ENCODE data around the gene STARD8. TPM values are rescaled to one million over a fixed set of nuclear protein-coding genes. Genes with fewer than 3 reads are reported as not detected.

The STARD8 gene
- total RNA-seq, 1 donor from 2014 or later, result 16.0 TPM

GRCh38 chrX:68693481-68694434, 46.3 kb downstream of the STARD8 start:
- Histone ChIP-seq H3K27me3 (no peaks in the 10 kb centered on the region), H3K4me3 (peak overlapping the region; percentile 50 to 66), H3K9me3 (no peaks in the 10 kb centered on the region), H3K27ac (peak overlapping the region; percentile 37 to 50), H3K36me3 (no peaks in the 10 kb centered on the region), H3K4me1 (peaks cover 0 to 3% of the 10 kb centered on the region in 2 donors)
- DNase-seq (ENCODE audit: low spot score in 2 of 2), result peak; percentile 35 to 87
- TF ChIP-seq CTCF (IDR thresholded peaks at IDR 0.05), result no peak
- intact Hi-C loops (cut with DNase I), result no loop called here

- Histone ChIP-seq H3K27me3 (no peaks in the 10 kb centered on the region), H3K27ac (no peak overlapping the region)
Measured at GRCh38 chrX:68694435-68695205, 47.2 kb downstream of the STARD8 start.

GRCh38 chrX:68695206-68695845, 47.9 kb downstream of the STARD8 start:
- Histone ChIP-seq H3K9me3 (no peaks in the 10 kb centered on the region), H3K4me3 (peak overlapping the region; percentile 50 to 66), H3K4me1 (peaks cover 0 to 3% of the 10 kb centered on the region in 2 donors), H3K27ac (no peak overlapping the region), H3K27me3 (no peaks in the 10 kb centered on the region), H3K36me3 (no peaks in the 10 kb centered on the region)
- no peak for TF ChIP-seq CTCF (IDR thresholded peaks at IDR 0.05)
- intact Hi-C loops (cut with DNase I), result no loop called here
- DNase-seq (ENCODE audit: low spot score in 2 of 2), result no peak

More at GRCh38 chrX:68694435-68695205, 47.2 kb downstream of the STARD8 start:
- Histone ChIP-seq H3K9me3 (no peaks in the 10 kb centered on the region), H3K36me3 (no peaks in the 10 kb centered on the region), H3K4me1 (peaks cover 0 to 3% of the 10 kb centered on the region in 2 donors), H3K4me3 (peak overlapping the region; percentile 50 to 66)
- no peak for DNase-seq (ENCODE audit: low spot score in 2 of 2)
- TF ChIP-seq CTCF (IDR thresholded peaks at IDR 0.05), result no peak
- intact Hi-C loops (cut with DNase I), result no loop called here

- Histone ChIP-seq H3K27ac (no peak overlapping the region), H3K4me3 (peak overlapping the region in 1 of 2 donors; percentile 66), H3K36me3 (no peaks in the 10 kb centered on the region), H3K4me1 (peaks cover 0 to 3% of the 10 kb centered on the region in 2 donors), H3K9me3 (no peaks in the 10 kb centered on the region), H3K27me3 (no peaks in the 10 kb centered on the region)
- intact Hi-C loops (cut with DNase I), result no loop called here
- DNase-seq (ENCODE audit: low spot score in 2 of 2), result no peak
- TF ChIP-seq CTCF (IDR thresholded peaks at IDR 0.05), result no peak
Measured at GRCh38 chrX:68696267-68696990, 49.0 kb downstream of the STARD8 start.

GRCh38 chrX:68697036-68697435, 49.6 kb downstream of the STARD8 start:
- Histone ChIP-seq H3K36me3 (no peaks in the 10 kb centered on the region), H3K27ac (no peak overlapping the region), H3K27me3 (no peaks in the 10 kb centered on the region), H3K9me3 (no peaks in the 10 kb centered on the region), H3K4me1 (peaks cover 0 to 3% of the 10 kb centered on the region in 2 donors), H3K4me3 (no peak overlapping the region)
- DNase-seq (ENCODE audit: low spot score in 2 of 2), result no peak
- no peak for TF ChIP-seq CTCF (IDR thresholded peaks at IDR 0.05)
- intact Hi-C loops (cut with DNase I), result no loop called here
